HG02981 (cell line): ENCODE measurements around the gene TFAP2D.

Experiments used
- ATAC-seq: cut with Tn5 transposase; IDR thresholded peaks from one replicate; pipeline ENCODE4 v1.9.1; 2021; ENCODE audit warnings: mild to moderate bottlenecking, moderate library complexity; ENCODE audit not compliant: unreplicated experiment

Gene TFAP2D

DNA sequence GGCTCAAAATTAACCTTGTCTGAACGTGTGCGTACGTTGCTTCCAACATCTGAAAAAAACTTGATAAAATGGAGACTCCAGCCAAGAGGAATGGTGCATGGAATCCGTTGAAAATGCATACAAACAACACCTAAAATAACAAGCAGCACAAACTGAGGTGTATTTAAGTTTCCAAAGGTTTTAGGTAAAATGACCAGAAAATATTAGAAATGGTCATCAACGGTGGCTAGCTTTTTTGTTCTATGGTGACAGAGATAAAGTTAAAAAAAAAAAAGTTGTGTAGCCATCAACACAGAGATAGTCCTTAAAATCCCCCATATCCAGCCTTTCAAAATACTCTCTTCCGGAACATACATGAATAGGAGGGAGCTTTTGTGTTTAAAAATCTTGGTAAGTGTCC lies 104.7 kb downstream of the TFAP2D start:
- ATAC-seq = no peak

DNA sequence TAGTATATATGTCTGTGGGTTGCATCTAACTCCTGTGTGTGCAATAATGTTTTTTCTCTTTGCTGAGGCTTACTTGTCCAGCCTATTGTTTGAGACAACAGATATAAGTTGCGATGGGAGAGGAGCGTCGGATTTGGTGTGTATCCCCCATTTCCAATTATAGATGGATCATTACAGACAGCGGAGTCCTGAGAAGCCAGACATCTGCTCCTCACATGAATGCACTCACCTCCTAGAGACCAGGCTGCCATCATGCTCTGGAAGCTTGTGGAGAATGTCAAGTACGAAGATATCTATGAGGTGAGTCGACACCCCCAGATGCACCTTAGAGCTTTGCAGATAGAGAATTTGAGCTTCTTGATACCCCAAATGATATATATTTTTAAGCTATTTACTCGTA lies 105.3 kb downstream of the TFAP2D start, which contains the start of gene TFAP2B:
Gene TFAP2B, plus strand, starts transcription at position 199 of the 400 bp plus-strand sequence. Its CDS starts 21 bp downstream, at position 220.
- ATAC-seq = no peak

DNA sequence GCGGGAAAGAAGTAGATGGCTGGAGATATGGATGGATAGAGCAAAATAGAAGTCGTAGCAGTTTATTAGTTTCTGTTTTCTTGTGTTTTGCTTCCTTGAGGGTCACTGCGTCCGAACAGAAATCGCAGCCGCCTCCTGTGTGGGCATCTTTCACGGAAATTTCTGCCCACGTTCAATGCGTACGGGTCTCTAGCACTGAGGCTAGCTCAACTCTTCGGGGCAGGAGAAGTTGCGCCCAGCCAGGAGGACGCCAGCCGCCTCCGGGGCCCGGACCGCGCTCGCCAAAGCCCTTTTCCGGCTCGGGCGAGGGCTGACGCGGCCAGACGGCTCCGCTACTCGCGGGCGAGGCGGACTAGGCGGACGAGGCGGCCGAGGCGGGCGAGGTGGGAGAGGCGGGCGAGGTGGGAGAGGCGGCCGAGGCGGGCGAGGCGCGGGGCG lies 106.2 kb downstream of the TFAP2D start:
- ATAC-seq = no peak

DNA sequence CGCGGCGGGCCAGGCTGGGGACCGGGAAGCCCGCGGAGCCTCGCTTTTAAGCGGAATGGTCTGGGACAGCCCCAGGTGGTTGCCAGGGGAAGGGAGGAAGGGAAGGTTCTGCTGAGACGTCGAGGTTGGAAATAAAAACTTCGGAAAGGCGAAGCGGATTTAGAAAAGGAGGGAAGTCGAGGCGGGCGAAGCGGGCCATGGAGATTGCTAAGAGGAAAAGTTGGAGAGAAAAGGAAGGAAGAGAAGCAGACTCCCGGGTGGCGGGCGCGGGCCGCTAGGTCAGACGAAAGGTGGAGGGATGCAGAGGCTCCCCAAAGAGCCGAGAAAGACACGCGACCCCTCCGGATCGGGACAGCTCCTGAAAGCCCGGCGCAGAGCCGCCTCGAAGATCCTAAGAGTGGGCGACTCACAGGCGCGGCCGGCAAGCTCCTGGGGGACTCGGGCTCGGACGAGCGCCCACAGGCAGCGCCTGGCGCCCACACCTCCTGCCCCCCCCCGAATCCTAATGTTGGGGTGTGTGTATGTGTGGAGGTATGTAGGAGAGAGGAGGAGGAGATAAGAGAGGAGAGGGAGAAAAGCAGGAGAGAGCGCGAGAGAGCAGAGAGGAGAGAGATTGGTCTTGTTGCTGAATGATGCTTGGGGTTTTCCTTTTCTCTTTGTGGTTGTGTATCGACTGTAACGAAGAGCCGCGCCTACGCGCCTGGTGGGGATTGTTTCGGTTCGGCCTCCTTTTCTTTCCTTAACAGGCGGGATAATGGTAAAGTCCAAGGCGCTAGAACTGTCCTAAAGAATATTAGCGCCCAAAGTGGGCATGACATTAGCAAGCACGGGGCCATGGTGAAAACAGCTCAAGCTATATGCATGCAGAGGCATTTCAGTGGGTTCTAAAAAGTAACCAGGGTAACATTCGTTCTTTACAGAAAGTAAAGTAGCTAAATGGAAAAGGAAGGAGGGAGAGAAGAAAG lies 106.9 kb downstream of the TFAP2D start:
- ATAC-seq = no peak

DNA sequence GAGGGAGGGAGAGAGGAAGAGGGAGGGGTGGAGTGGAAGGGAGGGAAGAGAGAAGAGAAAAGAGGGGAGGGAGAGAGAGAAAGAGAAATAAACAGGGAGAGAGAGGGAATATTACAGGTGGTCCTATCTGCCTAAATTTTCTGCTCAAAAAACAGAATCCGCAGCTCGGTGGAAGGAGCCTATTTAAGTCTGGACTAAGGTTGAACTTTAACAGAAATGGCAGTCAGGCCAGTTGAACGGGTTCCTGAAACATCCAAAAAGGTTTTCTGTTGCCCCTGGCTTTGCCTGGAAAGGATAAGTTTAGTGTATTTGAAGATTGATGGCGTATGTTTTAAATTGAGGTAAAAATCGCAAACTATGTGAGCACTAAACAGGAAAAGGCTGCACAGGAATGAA lies 107.5 kb downstream of the TFAP2D start:
- ATAC-seq = no peak

DNA sequence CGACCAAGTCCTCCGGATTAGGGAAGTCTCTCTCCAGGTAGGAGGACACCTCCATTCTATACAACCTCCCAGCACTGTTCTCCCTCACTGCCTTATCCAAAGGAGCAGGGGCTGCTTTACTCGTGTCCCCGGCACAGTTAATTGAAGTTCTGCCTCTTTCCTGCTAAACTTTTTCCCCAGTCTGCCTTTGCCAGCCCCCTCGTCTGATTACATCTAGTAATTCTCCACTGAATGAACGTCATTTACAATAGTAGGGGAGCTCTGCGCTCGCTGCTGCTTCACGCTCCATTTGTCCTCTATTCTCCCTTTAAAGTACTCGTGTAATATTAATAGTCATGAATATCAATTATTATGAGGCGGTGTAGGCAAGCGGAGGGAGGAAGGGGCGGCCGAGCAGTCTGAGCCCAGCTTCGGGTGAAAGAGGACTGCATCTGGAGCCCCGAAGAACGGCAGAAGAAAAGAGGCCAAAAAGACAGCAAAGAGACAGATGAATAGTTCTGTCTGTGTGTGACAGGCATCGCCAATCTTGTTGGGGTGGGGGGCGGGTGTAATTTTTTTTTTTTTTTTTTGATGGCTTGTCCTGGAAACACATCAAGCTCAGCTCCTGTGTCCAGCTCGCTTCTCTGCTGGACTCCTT lies 108.2 kb downstream of the TFAP2D start:
- ATAC-seq = no peak

DNA sequence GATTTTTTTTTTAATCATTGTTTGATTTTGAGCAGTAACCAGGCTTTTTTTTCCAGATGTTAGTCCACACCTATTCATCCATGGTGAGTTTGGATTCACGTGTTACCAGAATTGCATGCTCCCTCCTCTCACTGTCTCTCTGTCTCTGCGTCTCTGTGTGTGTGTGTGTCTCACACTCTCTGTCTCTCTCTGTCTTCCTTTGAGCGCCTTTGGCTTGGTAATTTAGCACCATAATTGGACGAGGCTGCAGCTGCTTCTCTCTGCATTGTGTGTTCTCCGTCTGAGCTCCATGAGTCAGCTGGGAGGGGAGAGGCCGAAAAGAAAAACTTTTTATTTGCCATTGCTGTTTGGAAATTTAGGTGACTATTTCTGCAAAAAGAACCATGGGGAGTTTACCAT lies 108.8 kb downstream of the TFAP2D start:
- no peak for ATAC-seq
